OCI-M2 (cell line): ENCODE results near the gene ZDHHC9.

Experiments used
- DNase-seq: peaks from one replicate; lab custom pipeline; 2025; ENCODE audit not compliant: unreplicated experiment; lab: John Stamatoyannopoulos, UW

Gene ZDHHC9

GRCh38 chrX:129768586-129769466 lies 74.9 kb downstream of the ZDHHC9 start:
- no peak for DNase-seq

- no peak for DNase-seq
Observed at GRCh38 chrX:129768186-129768585, 75.5 kb downstream of the ZDHHC9 start.

- DNase-seq = no peak
Observed at GRCh38 chrX:129763666-129764065, 80.0 kb downstream of the ZDHHC9 start.

GRCh38 chrX:129762448-129762847 lies 81.2 kb downstream of the ZDHHC9 start:
- no peak for DNase-seq

GRCh38 chrX:129761596-129761995 lies 82.1 kb downstream of the ZDHHC9 start:
- no peak for DNase-seq

- DNase-seq = no peak
Observed at GRCh38 chrX:129760981-129761380, 82.7 kb downstream of the ZDHHC9 start.

GRCh38 chrX:129760155-129760554 lies 83.5 kb downstream of the ZDHHC9 start:
- no peak for DNase-seq

GRCh38 chrX:129759576-129760061 lies 84.1 kb downstream of the ZDHHC9 start:
- no peak for DNase-seq

- DNase-seq = no peak
Observed at GRCh38 chrX:129755779-129756650, 87.7 kb downstream of the ZDHHC9 start.

- DNase-seq = no peak
Observed at GRCh38 chrX:129754056-129755024, 89.3 kb downstream of the ZDHHC9 start.
